ENCODE results near the gene ACADSB. TPM values are rescaled to one million over a fixed set of nuclear protein-coding genes. Genes with fewer than 3 reads are reported as not detected.

The ACADSB gene
- polyA plus RNA-seq, 1 of the 3 experiments (the other 2 are of a cell fraction) = 5.9 TPM

- H3K9me3 ChIP-seq = no peaks in the 10 kb centered on the region
- ChIA-PET CTCF (interaction anchor here (0.7 to 4.1 kb wide), 4 partner anchors 8 to 45 kb away, joined by 3 to 18 read pairs (median 4); partner anchors contain the start of genes IKZF5 and PSTK), POLR2A (no interaction called here)
- no peak for DNase-seq
- no peak overlapping the region for H3K9ac ChIP-seq
- H3K27ac ChIP-seq (ENCODE audit: low read depth in 2 of 2, low read length in 1 of 2) = no peak overlapping the region
- H3K79me2 ChIP-seq (ENCODE audit: insufficient read depth) = peaks cover 67% of the 10 kb centered on the region
- H3K36me3 ChIP-seq (replicated peaks in 1 of 2; ENCODE audit: control insufficient read depth in 1 of 2, insufficient read depth in 2 of 2, low read length in 1 of 2) = peaks cover 22 to 25% of the 10 kb centered on the region in 2 experiments
- no peaks in the 10 kb centered on the region for H3K4me1 ChIP-seq (ENCODE audit: control insufficient read depth in 1 of 2, insufficient read depth in 2 of 2, low read depth in 1 of 2, low read length in 1 of 2)
- no peaks in the 10 kb centered on the region for H3K27me3 ChIP-seq (ENCODE audit: insufficient read depth)
- WGBS (ENCODE audit: low lambda C conversion rate) = 95% methylated on average over 3 of the region's 3 CpGs
- H3K9me2 ChIP-seq = no peaks in the 10 kb centered on the region
- H3K4me2 ChIP-seq = no peak overlapping the region
- 0 out of 2 replicates have a peak, but pooled peaks cover 4% of the 10 kb centered on the region for H4K20me1 ChIP-seq (ENCODE audit: insufficient read depth)
- TF ChIP-seq YY1 (IDR thresholded peaks at IDR 0.05; ENCODE audit: low read depth) (no peak), ELF1 (IDR thresholded peaks at IDR 0.05) (no peak), NRF1 (IDR thresholded peaks at IDR 0.05; ENCODE audit: low read depth, low read length) (no peak), FOXM1 (IDR thresholded peaks at IDR 0.05; ENCODE audit: low read depth) (no peak), MAX (IDR thresholded peaks at IDR 0.05; ENCODE audit: low read depth) (no peak), CTCF (IDR thresholded peaks at IDR 0.05) (no peak), TEAD4 (IDR thresholded peaks at IDR 0.05; ENCODE audit: borderline replicate concordance, insufficient read depth) (no peak), EZH2phosphoT487 (IDR thresholded peaks at IDR 0.05; ENCODE audit: borderline replicate concordance, low read depth) (no peak), MXI1 (IDR thresholded peaks at IDR 0.05; ENCODE audit: low read depth, low read length) (no peak), FOXJ3 (CRISPR knock-in tag; IDR thresholded peaks at IDR 0.05) (no peak), TCF12 (IDR thresholded peaks at IDR 0.05) (no peak), SIN3A (IDR thresholded peaks at IDR 0.05; ENCODE audit: borderline replicate concordance, low read depth, low read length) (no peak), JUND (IDR thresholded peaks at IDR 0.05) (no peak), POLR2AphosphoS5 (IDR thresholded peaks at IDR 0.05; ENCODE audit: low read depth, low read length) (no peak), NFIC (IDR thresholded peaks at IDR 0.05; ENCODE audit: borderline replicate concordance) (no peak)
- TF ChIP-seq, protein P1, sequence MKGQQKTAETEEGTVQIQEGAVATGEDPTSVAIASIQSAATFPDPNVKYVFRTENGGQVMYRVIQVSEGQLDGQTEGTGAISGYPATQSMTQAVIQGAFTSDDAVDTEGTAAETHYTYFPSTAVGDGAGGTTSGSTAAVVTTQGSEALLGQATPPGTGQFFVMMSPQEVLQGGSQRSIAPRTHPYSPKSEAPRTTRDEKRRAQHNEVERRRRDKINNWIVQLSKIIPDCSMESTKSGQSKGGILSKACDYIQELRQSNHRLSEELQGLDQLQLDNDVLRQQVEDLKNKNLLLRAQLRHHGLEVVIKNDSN (IDR thresholded peaks at IDR 0.05; ENCODE audit: borderline replicate concordance, low read depth) = no peak
- TF ChIP-seq, protein P2, sequence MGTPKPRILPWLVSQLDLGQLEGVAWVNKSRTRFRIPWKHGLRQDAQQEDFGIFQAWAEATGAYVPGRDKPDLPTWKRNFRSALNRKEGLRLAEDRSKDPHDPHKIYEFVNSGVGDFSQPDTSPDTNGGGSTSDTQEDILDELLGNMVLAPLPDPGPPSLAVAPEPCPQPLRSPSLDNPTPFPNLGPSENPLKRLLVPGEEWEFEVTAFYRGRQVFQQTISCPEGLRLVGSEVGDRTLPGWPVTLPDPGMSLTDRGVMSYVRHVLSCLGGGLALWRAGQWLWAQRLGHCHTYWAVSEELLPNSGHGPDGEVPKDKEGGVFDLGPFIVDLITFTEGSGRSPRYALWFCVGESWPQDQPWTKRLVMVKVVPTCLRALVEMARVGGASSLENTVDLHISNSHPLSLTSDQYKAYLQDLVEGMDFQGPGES (IDR thresholded peaks at IDR 0.05; ENCODE audit: low read depth, low read length) = no peak
- H3F3A ChIP-seq (replicated peaks; ENCODE audit: insufficient read depth) = no peaks in the 10 kb centered on the region
- no peak overlapping the region for H2AFZ ChIP-seq (ENCODE audit: low read depth)
- H3K4me3 ChIP-seq (ENCODE audit: low read depth in 2 of 2, low read length in 1 of 2) = no peak overlapping the region
Measured at GRCh38 chr10:123000155-123000554, 8.7 kb upstream of the ACADSB start.

All from SK-N-SH (cell line).